Diencephalon (tissue), 1 donor: Measurements from ENCODE around the gene RETREG3. TPM values are rescaled to one million over a fixed set of nuclear protein-coding genes. Genes with fewer than 3 reads are reported as not detected.

ENCODE experiments used
- total RNA-seq: library from RNA; depleted of rRNA; stranded (reverse); fragments of >200 nt; gene quantifications from one replicate; pipeline ENCODE4 v1.2.3, GENCODE V29; 2014

The RETREG3 gene, protein sequence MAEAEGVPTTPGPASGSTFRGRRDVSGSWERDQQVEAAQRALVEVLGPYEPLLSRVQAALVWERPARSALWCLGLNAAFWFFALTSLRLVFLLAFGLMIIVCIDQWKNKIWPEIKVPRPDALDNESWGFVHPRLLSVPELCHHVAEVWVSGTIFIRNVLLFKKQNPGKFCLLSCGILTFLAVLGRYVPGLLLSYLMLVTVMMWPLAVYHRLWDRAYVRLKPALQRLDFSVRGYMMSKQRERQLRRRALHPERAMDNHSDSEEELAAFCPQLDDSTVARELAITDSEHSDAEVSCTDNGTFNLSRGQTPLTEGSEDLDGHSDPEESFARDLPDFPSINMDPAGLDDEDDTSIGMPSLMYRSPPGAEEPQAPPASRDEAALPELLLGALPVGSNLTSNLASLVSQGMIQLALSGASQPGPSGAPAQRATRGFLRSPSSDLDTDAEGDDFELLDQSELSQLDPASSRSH
- total RNA-seq, result 49.6 TPM

GRCh38 chr17:42609182-42609813 is at the start of gene RETREG3, which contains the start of gene TUBG1:
RETREG3 (minus strand) TSS chr17:42609374; CDS start chr17:42609324, 50 bp downstream.
TUBG1 (plus strand) TSS chr17:42609683; CDS start chr17:42609738, 55 bp downstream.

GRCh38 chr17:42577532-42578281 is 31.5 kb downstream of the RETREG3 start, which contains the start of gene PSMC3IP:
PSMC3IP (minus strand) TSS chr17:42577729; CDS start chr17:42577686, 43 bp downstream.

DNA sequence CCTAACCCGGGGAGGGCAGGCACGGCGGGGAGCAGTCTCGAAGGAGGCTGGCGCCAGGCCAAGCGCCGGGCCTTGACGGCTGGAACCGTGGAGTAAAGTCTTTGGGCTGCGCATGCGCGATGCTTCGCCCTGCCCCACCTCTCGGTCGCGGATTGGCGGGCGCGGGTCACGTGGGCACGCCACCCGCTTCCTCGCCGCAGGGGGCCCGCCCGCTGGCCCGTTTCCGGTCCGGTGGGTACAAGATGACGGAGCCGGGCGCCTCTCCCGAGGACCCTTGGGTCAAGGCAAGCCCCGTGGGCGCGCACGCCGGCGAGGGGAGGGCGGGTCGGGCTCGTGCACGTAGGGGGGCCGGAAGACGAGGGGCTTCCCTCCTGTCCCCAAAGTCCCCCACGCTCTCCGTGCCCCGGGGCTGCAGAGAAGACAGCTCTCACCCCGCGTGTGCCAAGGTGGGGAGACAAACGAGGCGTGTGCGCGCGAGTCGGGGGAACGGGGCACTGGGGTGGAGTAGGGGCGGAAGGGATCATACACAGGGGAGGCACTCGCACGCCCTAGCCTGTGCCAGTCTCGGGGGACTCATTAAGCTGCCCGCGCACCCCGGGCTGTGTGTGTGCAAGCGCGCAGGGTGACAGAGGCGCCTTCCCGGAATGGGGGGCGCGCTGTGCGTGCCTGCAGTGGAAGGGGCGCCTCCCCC is 42.1 kb downstream of the RETREG3 start, which contains the start of gene MLX:
MLX (plus strand) TSS at position 218 of the 691 bp plus-strand sequence; CDS start at position 243, 25 bp downstream.

GRCh38 chr17:42561897-42562387 is 47.2 kb downstream of the RETREG3 start, which contains the start of gene COASY:
COASY (plus strand) TSS chr17:42562148; CDS start chr17:42562623, 475 bp downstream.

DNA sequence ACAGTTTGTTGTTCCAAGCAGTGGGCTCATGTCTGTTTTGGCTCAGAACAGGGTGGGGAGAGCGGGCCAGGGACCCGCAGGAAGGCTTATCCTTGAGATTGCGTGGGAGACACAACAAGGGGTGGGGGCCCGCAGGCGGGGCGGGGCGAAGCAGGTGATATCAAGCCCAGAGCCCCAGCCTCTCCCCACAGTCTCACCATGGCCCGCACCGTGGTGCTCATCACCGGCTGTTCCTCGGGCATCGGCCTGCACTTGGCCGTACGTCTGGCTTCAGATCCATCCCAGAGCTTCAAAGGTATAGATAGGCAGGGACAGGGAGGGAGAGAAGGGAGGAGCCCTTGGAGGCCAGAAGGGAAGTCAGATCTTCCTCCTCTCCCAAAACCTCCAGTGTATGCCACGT is 56.4 kb downstream of the RETREG3 start, which contains the start of gene HSD17B1:
HSD17B1 (plus strand) TSS at position 188 of the 400 bp plus-strand sequence; CDS start at position 199, 11 bp downstream.

GRCh38 chr17:42536048-42536371 is 73.2 kb downstream of the RETREG3 start, which contains the start of gene NAGLU:
NAGLU (plus strand) TSS chr17:42536241; CDS start chr17:42536273, 32 bp downstream.

Other genes with a start within 250 kb of the RETREG3 start
- gene STAT3, start 220.9 kb downstream of the RETREG3 start, total RNA-seq, result 59.3 TPM
- gene CAVIN1, start 186.1 kb downstream of the RETREG3 start, total RNA-seq, result 10.6 TPM
- gene ATP6V0A1, start 150.5 kb downstream of the RETREG3 start, total RNA-seq, result 360 TPM
- 11.1 TPM for gene NAGLU, start 73.1 kb downstream of the RETREG3 start, total RNA-seq
- gene HSD17B1, start 56.5 kb downstream of the RETREG3 start, total RNA-seq, result 0.92 TPM
- gene COASY, start 47.2 kb downstream of the RETREG3 start, total RNA-seq, result 6.7 TPM
- gene MLX, start 42.3 kb downstream of the RETREG3 start, total RNA-seq, result 30.0 TPM
- 6.9 TPM for gene PSMC3IP, start 31.6 kb downstream of the RETREG3 start, total RNA-seq
- gene TUBG1, start 309 bp upstream of the RETREG3 start, total RNA-seq, result 24.9 TPM
- 16.6 TPM for gene TUBG2, start 49.9 kb upstream of the RETREG3 start, total RNA-seq
- gene PLEKHH3, start 67.6 kb upstream of the RETREG3 start, total RNA-seq, result 3.7 TPM
- gene CCR10, start 72.5 kb upstream of the RETREG3 start, total RNA-seq, result 2.1 TPM
- gene CNTNAP1, start 73.2 kb upstream of the RETREG3 start, total RNA-seq, result 31.6 TPM
- 35.5 TPM for gene EZH1, start 135.7 kb upstream of the RETREG3 start, total RNA-seq
- 16.6 TPM for gene RAMP2, start 151.9 kb upstream of the RETREG3 start, total RNA-seq
- 39.2 TPM for gene VPS25, start 164.1 kb upstream of the RETREG3 start, total RNA-seq
- 0.69 TPM for gene WNK4, start 171.2 kb upstream of the RETREG3 start, total RNA-seq
- 99.9 TPM for gene COA3, start 189.3 kb upstream of the RETREG3 start, total RNA-seq
- gene CNTD1, start 189.5 kb upstream of the RETREG3 start, total RNA-seq, result 0.92 TPM
- 73.1 TPM for gene BECN1, start 214.9 kb upstream of the RETREG3 start, total RNA-seq
- gene PSME3, start 224.0 kb upstream of the RETREG3 start, total RNA-seq, result 55.1 TPM
- gene AOC2, start 235.2 kb upstream of the RETREG3 start, total RNA-seq, result 1.2 TPM
- 0.46 TPM for gene AOC3, start 241.8 kb upstream of the RETREG3 start, total RNA-seq